ENCODE measurements around the gene TEX52.

The TEX52 gene

GRCh38 chr12:2826721-2827515 lies 29.9 kb downstream of the TEX52 start:
- no peak for FAIRE-seq

- no peak for FAIRE-seq
These were observed 30.8 kb downstream of the TEX52 start for GRCh38 chr12:2826036-2826435.

- FAIRE-seq = no peak
These were observed 31.7 kb downstream of the TEX52 start for GRCh38 chr12:2825132-2825531.

- no peak for FAIRE-seq
These were observed 32.3 kb downstream of the TEX52 start for GRCh38 chr12:2824541-2824940.

- FAIRE-seq = no peak
These were observed 33.4 kb downstream of the TEX52 start for GRCh38 chr12:2823483-2823882.

- FAIRE-seq = no peak
These were observed 36.4 kb downstream of the TEX52 start for GRCh38 chr12:2820432-2820831.

GRCh38 chr12:2819810-2820209 lies 37.0 kb downstream of the TEX52 start:
- FAIRE-seq = no peak

- peak; percentile 50 for FAIRE-seq
These were observed 43.3 kb downstream of the TEX52 start for GRCh38 chr12:2813214-2814185.

GRCh38 chr12:2812290-2813213 lies 44.3 kb downstream of the TEX52 start, which contains the start of gene ITFG2:
Gene ITFG2, plus strand, starts transcription at chr12:2812668. Its CDS starts 93 bp downstream, at chr12:2812761.
- peak; percentile 96 for FAIRE-seq

GRCh38 chr12:2811801-2812200 lies 45.0 kb downstream of the TEX52 start:
- no peak for FAIRE-seq

- FAIRE-seq = no peak
These were observed 50.1 kb downstream of the TEX52 start for GRCh38 chr12:2806700-2807099.

GRCh38 chr12:2805143-2805520 lies 51.7 kb downstream of the TEX52 start:
- no peak for FAIRE-seq

GRCh38 chr12:2804393-2805142 lies 52.3 kb downstream of the TEX52 start:
- FAIRE-seq = no peak

- no peak for FAIRE-seq
These were observed 53.0 kb downstream of the TEX52 start for GRCh38 chr12:2803635-2804392.

GRCh38 chr12:2801044-2801783 lies 55.6 kb downstream of the TEX52 start:
- no peak for FAIRE-seq

- FAIRE-seq = no peak
These were observed 56.7 kb downstream of the TEX52 start for GRCh38 chr12:2800046-2800570.

All from G401.6 (cell line).